Measurements from ENCODE around the gene TIAM1. TPM values are rescaled to one million over a fixed set of nuclear protein-coding genes. Genes with fewer than 3 reads are reported as not detected.

The TIAM1 gene
- total and polyA plus RNA-seq, 2 of the 8 experiments (the other 6 are each of a cell fraction or from before 2014, with no cell fraction given): 10.1 to 30.7 TPM

DNA sequence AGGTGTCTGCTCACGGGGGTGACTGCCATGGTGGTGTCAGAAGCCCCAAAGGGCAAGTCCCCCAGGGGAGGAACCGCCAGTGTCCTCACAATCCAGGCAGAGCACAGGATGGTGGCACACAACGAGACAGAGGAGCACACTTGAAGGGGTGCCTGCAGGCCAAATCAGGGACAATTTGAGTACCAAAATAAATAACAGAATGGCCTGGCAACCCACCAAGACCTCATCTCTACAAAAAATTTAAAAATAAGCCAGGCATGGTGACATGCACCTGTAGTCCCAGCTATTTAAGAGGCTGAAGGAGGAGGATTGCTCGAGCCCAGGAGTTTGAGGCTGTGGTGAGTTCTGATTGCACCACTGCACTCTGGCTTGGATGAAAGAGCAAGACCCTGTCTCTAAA, 38.2 kb downstream of the TIAM1 start (continued):
- TF ChIP-seq GTF2F1 (IDR thresholded peaks at IDR 0.05; ENCODE audit: borderline replicate concordance, low read depth, low read length) (no peak), KDM4A (IDR thresholded peaks at IDR 0.05; ENCODE audit: low read depth, low read length, severe bottlenecking) (no peak), NANOG (IDR thresholded peaks at IDR 0.05; ENCODE audit: insufficient read depth, low read depth, low read length, poor library complexity, severe bottlenecking) (no peak), GABPA (IDR thresholded peaks at IDR 0.05; ENCODE audit: borderline replicate concordance, insufficient read depth, low read length) (no peak)
- TF ChIP-seq, protein P1, sequence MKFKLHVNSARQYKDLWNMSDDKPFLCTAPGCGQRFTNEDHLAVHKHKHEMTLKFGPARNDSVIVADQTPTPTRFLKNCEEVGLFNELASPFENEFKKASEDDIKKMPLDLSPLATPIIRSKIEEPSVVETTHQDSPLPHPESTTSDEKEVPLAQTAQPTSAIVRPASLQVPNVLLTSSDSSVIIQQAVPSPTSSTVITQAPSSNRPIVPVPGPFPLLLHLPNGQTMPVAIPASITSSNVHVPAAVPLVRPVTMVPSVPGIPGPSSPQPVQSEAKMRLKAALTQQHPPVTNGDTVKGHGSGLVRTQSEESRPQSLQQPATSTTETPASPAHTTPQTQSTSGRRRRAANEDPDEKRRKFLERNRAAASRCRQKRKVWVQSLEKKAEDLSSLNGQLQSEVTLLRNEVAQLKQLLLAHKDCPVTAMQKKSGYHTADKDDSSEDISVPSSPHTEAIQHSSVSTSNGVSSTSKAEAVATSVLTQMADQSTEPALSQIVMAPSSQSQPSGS (IDR thresholded peaks at IDR 0.05; ENCODE audit: low read length): no peak
